GM12872 (cell line): ENCODE measurements around the gene RAB5IF.

Experiments used
- CTCF ChIP-seq: IDR thresholded peaks from 3 replicates; pipeline ENCODE4 v1.5.1; 2011; ENCODE audit warnings: low read depth, mild to moderate bottlenecking, low read length, moderate library complexity; ENCODE audit not compliant: insufficient read depth

RAB5IF gene

GRCh38 chr20:36653456-36653855 is 47.9 kb downstream of the RAB5IF start:
- TF ChIP-seq CTCF, result no peak

- TF ChIP-seq CTCF, result no peak
Measured at GRCh38 chr20:36654506-36654905, 48.9 kb downstream of the RAB5IF start.

GRCh38 chr20:36655004-36655403 is 49.4 kb downstream of the RAB5IF start:
- TF ChIP-seq CTCF, result no peak

GRCh38 chr20:36656733-36657132 is 51.2 kb downstream of the RAB5IF start:
- TF ChIP-seq CTCF, result no peak

- no peak for TF ChIP-seq CTCF
Measured at GRCh38 chr20:36658300-36658699, 52.7 kb downstream of the RAB5IF start.
